ENCODE measurements around the gene WDTC1.
"Not testable (repeated sequence)": the region's sequence is repeated elsewhere in the genome, so short reads cannot be mapped to it uniquely, and the experiment has no call there.

The WDTC1 gene

DNA sequence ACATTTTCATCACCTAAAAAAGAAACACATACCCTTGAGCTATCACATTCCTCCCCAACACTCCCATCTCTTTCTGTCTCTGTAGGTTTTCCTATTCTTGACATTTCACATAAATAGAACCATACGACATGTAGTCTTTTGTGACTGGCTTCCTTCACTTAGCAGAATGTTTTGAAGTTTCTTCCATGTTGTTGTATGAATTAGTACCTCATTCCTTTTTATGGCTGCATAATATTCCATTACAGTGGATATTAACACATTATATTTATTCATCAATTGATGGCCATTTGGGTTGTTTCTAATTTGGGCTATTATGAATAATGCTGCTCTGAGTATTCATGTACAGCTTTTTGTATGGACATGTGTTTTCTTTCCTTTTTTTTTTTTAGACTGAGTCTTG, 11.8 kb downstream of the WDTC1 start:
- no peak for DNase-seq (ENCODE audit: low read depth in 1 of 2, low spot score in 1 of 2)

DNA sequence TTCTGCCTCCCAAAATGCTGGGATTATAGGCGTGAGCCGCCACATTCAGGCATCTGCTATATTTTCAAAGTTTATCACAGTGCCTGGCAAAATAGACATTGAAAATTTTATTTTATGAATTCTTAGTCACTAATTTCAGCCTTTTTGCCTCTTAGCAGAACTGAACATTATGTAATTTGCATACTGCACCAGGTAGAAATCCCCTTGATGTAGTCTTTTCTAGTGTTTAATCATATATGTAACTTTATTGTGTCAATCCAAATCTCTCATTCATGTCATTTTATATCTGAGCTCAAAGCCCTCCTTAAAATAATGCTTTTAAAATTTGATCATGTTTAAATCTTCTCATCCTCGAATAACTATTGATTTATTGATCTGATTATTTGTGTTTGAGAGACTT, 19.2 kb downstream of the WDTC1 start:
- DNase-seq (ENCODE audit: low read depth in 1 of 2, low spot score in 1 of 2) = no peak

DNA sequence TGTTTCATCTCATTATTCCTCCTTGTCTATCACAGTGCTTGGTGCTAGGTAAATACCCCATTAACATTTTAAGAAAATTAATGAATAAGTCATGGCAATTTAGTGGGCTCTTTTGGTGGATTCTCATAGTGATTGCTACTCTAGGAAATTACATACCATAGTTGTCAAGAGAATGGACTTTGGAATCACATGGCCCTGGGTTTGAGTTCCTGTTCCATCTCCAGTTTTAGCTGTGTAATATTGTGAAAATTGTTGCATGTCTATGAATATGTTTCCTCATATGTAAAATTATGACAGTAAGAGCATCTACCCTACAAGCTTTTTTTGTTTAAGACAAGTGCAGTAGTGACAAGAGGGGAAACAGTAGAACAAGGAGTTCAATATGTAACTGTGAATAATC, 20.7 kb downstream of the WDTC1 start:
- no peak for DNase-seq (ENCODE audit: low read depth in 1 of 2, low spot score in 1 of 2)

DNA sequence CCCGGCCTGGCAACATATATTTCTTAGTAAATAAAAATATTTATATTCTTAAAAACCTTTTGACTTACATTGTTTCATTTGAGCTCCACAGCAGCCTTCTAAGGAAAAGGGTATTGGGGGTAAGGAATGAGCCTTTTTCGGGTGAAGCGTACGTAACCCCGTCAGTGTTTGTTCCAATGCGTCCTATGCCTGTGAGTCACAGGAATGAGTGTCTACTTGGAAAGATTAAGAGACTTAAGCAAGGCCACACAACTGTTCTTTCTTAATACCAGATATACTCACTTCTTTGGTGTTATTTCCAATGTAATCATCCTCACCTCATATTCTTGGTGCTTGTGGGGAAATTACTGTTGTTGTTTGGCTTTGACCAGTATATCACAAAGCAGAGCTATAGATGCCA, 22.7 kb downstream of the WDTC1 start:
- no peak for DNase-seq (ENCODE audit: low read depth in 1 of 2, low spot score in 1 of 2)

DNA sequence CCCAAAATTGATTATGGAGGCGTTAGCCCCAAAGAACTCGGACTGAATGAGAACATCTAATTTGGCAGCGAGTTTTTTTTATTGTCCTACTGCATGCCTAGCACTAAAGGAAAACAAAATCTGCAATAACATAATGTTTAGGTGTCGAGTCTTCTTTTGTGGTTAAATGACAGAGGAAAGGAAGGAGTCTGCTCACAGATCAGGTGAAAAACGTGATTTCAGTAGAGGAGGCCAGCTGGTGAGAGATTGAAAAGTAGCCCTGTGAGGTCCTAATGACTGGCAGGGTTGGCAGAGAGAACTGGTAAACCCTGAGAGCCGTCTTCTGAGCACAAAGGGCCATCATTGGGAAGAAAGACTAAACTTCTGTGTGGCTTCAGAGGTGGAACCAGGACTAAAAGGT, 24.2 kb downstream of the WDTC1 start:
- DNase-seq (ENCODE audit: low read depth in 1 of 2, low spot score in 1 of 2) = no peak

DNA sequence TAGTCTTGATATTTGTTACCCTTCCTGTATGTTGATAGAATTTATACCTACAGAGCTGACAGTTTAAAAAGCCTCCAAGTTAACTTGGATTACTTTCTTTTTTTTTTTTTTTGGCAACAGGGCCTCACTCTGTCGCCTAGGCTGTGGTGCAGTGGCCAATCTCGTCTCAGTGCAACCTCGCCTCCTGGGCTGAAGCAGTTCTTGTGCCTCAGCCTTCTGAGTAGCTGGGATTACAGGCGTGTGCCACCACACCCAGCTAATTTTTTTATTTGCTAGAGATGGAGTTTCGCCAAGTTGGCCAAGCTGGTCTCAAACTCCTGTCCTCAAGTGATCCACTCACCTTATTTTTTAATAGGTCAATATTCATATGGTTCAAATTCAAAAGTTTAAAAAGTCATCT, 32.7 kb downstream of the WDTC1 start:
- DNase-seq (ENCODE audit: low read depth in 1 of 2, low spot score in 1 of 2) = no peak

DNA sequence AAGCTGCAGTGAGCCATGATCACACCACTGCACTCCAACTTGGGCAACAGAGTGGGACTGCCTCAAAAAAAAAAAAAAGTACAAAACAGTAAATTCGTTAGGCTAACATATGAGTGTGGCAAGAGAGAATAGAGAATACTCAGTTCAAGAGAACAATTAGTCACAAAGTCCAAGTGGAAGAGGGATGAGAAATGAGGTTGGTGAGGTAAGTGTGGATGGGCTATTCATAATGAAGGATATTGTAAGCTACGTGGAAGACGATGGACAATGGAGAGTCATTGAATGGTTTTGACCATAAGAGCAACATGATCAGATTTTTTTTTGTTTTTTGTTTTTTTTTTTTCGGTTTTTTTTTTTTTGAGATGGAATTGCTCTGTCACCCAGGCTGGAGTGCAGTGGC, 34.8 kb downstream of the WDTC1 start:
- no peak for DNase-seq (ENCODE audit: low read depth in 1 of 2, low spot score in 1 of 2)

DNA sequence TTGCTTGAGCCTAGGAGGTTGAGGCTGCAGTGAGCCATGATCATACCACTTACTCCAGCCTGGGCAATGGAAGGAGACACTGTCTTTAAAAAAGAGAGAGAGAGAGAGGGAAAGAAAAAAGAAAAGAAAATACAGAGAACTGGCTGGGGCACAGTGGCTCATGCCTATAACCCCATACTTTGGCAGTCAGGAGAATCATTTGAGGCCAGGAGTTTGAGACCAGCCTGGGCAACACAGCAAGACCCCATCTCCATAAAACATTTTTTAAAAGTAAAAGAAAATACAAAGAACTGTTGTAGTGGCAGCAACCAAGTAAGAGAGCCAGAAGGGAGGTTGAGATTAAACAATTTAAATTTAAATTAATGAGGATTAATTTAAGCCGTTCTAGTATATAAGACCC, 39.8 kb downstream of the WDTC1 start:
- DNase-seq (ENCODE audit: low read depth in 1 of 2, low spot score in 1 of 2) = no peak

DNA sequence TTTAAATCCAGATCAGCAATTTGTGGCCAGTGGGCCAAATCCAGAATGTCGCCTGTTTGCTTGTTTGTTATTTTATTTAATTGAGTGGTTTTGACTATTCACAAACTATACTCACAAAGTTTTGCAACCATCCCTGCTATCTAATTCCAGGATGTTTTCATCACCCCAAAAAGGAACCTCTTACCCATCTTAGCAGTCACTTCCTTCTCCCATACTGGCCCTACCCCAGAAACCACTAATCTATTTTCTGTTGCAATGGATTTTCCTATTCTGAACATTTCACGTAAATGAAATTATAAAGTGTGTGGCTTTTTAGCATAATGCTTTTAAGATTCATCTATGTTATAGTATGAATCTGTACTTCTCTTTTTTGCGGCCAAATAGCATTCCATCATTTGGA, 41.3 kb downstream of the WDTC1 start:
- no peak for DNase-seq (ENCODE audit: low read depth in 1 of 2, low spot score in 1 of 2)

DNA sequence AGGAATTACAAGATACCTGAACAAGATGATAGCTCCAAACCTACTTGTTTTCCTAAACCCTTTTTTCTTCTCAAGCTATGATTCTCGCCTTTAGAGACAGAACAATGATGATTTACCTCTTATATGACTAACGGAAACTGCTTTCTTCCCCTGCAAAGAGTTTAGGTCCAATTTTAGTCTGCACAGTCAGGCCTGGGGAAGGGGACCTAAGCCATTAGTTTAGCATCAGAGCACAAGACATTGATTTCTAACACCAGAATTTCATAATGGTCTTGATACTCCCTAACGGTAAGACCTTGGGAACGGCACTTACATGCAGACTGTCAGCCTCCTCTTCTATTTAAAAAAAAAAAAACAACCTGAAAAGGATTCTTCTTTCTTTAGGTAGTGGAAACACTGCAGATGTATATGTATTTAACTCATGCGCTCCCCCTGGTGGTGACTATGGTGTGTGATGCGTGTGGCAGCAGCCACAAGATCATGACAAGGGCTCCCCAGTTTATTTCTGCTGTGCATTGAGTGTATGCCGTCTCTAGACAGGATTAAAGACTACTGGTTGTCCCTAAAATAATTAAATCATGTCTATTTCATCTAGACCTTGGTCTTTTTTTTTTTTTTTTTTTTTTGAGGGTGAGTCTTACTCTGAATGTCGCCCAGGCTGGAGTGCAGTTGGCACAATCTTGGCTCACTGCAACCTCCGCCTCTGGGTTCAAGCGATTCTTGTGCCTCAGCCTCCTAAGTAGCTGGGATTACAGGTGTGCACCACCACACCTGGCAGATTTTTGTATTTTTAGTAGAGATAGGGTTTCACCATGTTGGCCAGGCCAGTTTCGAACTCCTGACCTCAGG, 50.2 kb downstream of the WDTC1 start:
- DNase-seq (ENCODE audit: low read depth in 1 of 2, low spot score in 1 of 2) = peak; percentile 73 to 86

DNA sequence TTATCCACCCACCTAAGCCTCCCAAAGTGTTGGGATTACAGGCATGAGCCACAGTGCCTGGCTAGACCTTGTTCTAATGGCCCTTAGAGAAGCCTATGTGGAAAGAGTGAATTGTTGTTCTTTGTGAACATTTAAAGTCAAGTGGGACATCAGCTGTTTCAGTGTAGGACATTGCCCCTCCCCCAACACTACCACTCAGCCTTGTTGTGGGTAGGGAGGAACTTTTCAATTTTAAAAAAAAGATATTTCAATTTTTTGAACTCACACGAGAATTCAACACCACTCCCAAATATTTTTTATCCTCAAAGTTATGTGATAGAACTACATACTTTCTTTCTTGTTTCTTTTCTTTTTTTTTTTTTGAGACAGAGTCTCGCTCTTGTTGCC, 50.8 kb downstream of the WDTC1 start:
- DNase-seq (ENCODE audit: low read depth in 1 of 2, low spot score in 1 of 2) = no peak

DNA sequence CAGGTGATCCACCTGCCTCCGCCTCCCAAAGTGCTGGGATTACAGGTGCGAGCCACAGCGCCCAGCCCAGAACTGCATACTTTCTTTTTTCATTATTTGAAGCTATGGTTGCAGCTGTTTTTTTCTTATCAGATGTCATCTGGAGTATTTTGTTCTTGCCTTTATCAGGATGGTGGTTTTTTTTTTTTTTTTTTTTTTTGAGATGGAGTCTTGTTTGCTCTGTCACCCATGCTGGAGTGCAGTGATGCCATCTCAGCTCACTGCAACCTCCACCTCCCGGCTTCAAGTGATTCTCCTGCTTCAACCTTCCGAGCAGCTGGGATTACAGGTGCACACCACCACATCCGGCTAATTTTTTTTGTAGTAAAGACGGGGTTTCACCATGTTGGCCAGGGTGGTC, 51.4 kb downstream of the WDTC1 start:
- DNase-seq (ENCODE audit: low read depth in 1 of 2, low spot score in 1 of 2) = not testable (repeated sequence)

DNA sequence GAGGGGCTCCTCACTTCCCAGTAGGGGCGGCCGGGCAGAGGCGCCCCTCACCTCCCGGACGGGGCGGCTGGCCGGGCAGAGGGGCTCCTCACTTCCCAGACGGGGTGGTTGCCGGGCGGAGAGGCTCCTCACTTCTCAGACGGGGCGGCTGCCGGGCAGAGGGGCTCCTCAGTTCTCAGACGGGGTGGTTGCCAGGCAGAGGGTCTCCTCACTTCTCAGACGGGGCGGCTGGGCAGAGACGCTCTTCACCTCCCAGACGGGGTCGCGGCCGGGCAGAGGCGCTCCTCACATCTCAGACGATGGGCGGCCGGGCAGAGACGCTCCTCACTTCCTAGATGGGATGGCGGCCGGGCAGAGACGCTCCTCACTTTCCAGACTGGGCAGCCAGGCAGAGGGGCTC, 54.7 kb downstream of the WDTC1 start:
- not testable (repeated sequence) for DNase-seq (ENCODE audit: low read depth in 1 of 2, low spot score in 1 of 2)

DNA sequence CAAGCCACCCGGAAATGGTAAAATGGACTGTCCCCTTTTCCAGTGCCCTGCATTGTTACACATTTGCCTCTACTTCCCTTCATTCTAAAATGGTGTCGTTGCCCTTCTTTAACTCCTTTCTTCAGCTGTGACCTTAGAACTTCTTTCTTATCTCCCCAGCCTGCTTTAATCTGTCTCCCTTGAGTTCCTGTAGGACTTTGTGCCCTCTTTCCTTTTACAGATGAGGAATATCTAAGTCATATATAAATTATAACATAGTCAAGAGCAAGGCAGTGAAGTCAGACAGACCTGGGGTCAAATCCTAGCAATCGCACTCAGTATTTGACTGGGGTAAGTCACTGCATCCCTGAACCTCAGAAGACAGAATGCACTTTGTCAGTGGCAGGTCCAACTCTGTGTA, 56.1 kb downstream of the WDTC1 start:
- no peak for DNase-seq (ENCODE audit: low read depth in 1 of 2, low spot score in 1 of 2)

DNA sequence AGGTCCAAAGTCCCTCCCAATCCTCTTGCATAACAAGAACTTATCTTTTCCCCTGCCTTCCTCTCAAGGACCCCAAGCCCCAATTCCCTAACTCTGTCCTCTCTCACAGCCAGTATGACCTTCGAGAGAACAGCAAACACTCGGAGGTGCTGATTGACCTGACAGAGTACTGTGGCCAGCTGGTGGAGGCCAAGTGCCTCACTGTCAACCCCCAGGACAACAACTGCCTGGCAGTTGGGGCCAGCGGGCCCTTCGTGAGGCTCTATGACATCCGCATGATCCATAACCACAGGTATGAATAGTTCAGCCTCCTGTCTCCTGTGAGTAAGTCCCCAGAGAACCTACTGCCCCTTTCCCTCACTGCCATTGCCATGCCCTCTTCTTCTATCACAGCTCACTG, 57.7 kb downstream of the WDTC1 start:
- no peak for DNase-seq (ENCODE audit: low read depth in 1 of 2, low spot score in 1 of 2)

DNA sequence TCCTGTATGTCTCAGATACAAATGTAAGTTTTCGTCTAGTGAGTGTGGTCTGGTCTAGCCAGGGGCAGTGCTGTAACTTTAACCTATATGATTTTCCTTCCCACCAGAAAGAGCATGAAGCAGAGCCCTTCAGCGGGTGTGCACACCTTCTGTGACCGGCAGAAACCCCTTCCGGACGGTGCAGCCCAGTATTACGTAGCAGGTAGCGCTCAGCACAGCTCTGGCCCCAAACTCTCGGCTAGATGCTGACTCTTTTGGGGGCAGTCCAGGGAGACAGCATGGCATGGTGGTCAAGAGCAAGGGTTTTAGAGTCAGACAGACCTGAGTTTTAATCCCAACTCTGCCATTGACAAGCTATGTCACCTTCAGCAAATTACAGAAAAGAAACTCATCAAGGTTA, 59.5 kb downstream of the WDTC1 start:
- no peak for DNase-seq (ENCODE audit: low read depth in 1 of 2, low spot score in 1 of 2)

DNA sequence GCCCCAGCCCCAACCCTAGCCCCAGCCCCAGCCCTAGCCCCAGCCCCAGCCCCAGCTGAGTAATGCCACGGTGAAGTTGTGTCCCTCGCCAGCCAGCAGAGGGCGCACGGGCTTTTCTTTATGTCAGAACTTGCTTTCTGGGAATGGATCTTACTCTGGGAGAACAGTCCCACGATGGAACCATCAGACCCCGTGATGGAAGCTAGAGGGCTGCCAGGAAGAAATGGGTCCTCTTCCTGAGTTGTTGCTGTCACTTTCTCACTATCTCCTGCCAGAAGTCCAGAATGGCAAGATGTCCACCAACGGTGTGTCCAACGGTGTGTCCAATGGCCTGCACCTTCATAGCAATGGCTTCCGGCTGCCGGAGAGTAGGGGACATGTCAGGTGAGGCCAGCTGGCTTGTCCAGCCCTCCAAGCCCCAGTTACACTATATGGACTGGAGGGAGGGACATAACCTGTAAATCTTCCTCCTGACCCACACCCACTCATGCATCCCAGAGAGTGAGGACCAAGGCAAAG, 62.4 kb downstream of the WDTC1 start:
- DNase-seq (ENCODE audit: low read depth in 1 of 2, low spot score in 1 of 2) = peak; percentile 49 to 52

DNA sequence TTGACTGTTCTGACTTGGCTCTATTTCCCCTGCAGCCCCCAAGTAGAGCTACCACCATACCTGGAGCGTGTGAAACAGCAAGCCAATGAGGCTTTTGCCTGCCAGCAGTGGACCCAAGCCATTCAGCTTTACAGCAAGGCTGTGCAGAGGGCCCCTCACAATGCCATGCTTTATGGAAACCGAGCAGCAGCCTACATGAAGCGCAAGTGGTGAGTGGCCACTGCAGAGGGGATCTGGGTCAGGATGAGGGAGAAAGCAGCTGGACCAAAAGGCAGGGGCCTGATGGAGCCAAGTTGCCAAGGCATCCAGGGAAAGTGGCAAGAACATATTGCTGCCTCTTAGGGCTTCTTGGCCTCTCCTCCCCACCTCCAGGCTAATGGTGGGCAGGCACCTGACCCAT, 63.5 kb downstream of the WDTC1 start:
- DNase-seq (ENCODE audit: low read depth in 1 of 2, low spot score in 1 of 2) = no peak

DNA sequence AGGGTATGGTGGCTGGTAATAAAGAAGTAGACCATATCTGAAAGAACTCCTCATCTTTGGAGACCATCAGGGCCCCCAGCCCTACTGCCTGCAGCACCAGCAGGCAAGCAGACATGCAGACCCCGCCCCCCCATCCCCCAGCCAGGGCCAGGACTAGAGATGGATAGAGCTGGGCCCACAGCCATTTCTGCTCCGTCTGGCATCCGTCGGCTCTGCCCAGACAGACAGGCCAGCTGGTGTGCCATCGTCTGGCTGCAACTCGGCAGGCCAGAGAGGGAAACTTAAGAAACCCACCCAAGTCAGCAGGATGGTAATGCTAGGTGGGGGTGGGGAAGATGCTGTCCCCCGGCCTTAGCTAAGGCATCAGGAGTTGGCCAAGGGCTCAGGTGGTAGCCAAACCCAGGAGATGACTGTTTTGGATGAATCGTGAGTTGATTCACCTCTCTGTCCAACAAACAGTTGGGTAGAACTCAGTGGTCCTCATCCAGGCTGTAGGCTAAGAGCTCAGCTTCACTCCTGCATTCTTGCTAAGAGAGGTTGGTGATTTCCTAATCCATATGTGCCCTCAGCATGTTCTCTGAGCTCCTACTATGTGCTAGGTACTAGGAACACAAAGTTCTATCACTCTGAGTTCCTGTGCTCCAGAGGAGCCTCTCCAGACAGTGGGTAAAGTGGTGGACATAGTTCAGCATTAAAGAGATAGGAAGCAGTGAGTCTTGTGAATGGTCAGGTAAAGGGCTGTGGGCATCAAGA, 64.4 kb downstream of the WDTC1 start:
- DNase-seq (ENCODE audit: low read depth in 1 of 2, low spot score in 1 of 2) = no peak

DNA sequence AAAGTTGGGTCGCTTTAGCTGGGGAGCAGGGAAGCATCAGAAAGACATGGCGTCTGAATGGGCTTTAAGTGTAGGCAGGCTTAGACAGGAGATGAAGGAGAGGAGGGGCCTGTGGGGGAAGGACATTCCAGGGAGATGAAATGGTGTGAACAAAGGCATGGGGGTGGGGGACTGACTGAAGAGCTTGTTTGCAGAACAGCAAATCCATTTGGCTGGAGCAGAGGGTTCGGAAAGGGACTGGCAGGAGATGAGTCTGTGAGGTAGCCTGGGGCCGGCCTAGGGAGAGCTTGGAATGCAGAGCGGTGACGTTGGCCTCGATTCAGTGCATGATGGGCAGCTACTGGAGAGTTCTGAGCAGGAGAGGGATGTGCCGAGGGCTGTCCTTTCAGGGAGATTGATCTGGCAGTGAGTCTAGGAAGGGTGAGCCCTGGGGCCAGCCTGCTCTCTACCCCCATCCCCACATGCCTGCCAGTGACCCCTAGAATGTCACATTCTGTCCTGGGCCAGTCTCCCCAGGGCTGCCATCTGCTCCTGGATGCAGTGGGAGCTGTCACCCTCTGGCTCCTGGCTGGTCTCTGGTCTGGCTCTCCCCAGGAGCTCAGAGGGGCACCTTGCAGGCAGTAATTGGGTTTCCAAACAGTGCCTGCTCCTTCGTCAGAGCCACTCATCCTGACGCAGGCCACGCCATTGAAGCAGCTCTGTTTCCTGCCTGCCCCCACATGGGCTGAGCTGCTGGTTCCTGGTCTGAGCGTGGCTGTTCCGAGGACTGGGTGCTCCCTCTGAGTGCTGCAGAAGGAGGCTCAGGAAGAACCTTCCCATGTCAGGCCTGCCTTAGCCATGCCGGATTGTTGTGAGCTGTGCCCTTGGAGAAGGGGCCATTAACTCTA, 65.2 kb downstream of the WDTC1 start:
- no peak for DNase-seq (ENCODE audit: low read depth in 1 of 2, low spot score in 1 of 2)

DNA sequence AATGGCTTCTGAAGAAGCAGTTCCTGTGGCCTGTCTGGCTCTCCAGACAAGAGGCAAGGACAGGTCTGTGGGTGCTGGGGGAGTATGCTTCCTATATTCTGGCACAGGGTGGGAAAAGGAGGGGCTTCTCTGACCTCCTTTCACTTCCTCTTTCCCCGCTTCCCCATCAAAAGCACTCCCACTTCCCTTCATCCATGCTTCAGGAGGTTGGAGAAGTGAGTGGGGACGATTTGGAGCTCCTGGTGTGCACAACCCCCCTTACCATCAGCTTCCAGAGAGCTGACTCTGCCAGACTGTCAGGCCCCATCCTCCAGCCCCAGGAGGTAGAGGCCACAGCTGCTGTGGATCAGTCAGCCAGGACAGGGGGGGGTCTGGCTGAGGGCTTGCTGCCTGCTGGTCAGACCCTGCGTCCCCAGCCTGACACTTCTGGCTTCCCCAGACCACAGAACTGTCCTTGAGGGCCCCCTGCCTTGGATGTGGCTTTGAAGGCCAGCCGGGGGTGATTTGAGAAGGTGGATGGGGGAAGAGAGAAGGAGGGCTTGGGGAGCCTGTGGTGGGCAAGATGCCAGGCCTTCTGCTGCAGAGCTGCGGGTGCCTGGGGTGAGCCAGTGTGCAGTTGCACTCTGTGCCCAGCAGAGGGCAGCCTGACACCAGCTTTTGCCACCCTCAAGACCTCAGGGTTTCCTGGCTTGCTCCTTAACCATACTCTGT, 66.1 kb downstream of the WDTC1 start:
- peak; percentile 56 to 63 for DNase-seq (ENCODE audit: low read depth in 1 of 2, low spot score in 1 of 2)
